Activated naive CD8-positive, alpha-beta T cell treated with anti-CD3 and anti-CD28 coated beads, Interleukin-2, amount 50 U/mL, for 24 hours (primary cell): ENCODE measurements around the gene EIF3D.

ENCODE experiments used
- ATAC-seq: fragments of 150-1000 bp; cut with Tn5 transposase; one replicate; pipeline ENCODE4 v1.10.0; 2021
- DNase-seq: peaks from one replicate; pipeline ENCODE4 v3.0.0; 2021
- H3K27ac Mint-ChIP-seq: one replicate; pipeline ENCODE4 v1.8.0; 2021; ENCODE audit warnings: mild to moderate bottlenecking, mixed read lengths
- H3K27me3 Mint-ChIP-seq: one replicate; pipeline ENCODE4 v1.8.0; 2021; ENCODE audit warnings: mixed read lengths
- H3K36me3 Mint-ChIP-seq: one replicate; pipeline ENCODE4 v1.8.0; 2021; ENCODE audit warnings: low read depth, mixed read lengths
- H3K4me1 Mint-ChIP-seq: one replicate; pipeline ENCODE4 v1.8.0; 2021; ENCODE audit warnings: mixed read lengths
- H3K4me3 Mint-ChIP-seq: one replicate; pipeline ENCODE4 v1.8.0; 2021; ENCODE audit warnings: mild to moderate bottlenecking, moderate library complexity, mixed read lengths
- H3K9me3 Mint-ChIP-seq: one replicate; pipeline ENCODE4 v1.8.0; 2021; ENCODE audit warnings: mixed read lengths

EIF3D gene

GRCh38 chr22:36528795-36529751 is at the start of gene EIF3D:
Gene EIF3D, minus strand, starts transcription at chr22:36529166. Its CDS starts 3,045 bp downstream, at chr22:36526121.
- Mint-ChIP-seq H3K36me3 (peaks cover 44% of the 10 kb centered on the region), H3K27me3 (peaks cover 4% of the 10 kb centered on the region), H3K4me1 (peaks cover 32% of the 10 kb centered on the region), H3K4me3 (peak within 1 kb of the TSS; percentile 94), H3K9me3 (no peaks in the 10 kb centered on the region), H3K27ac (peak within 1 kb of the TSS; percentile 100)
- DNase-seq, result peak; percentile 96
- ATAC-seq, result peak; percentile 96

- Mint-ChIP-seq H3K9me3 (no peaks in the 10 kb centered on the region), H3K27ac (no peak overlapping the region), H3K4me1 (no peaks in the 10 kb centered on the region), H3K36me3 (no peaks in the 10 kb centered on the region), H3K27me3 (peaks cover 14% of the 10 kb centered on the region), H3K4me3 (no peak overlapping the region)
- DNase-seq, result no peak
- no peak for ATAC-seq
Measured at GRCh38 chr22:36578619-36579018, 49.7 kb upstream of the EIF3D start.

GRCh38 chr22:36577019-36577418 is 48.1 kb upstream of the EIF3D start:
- Mint-ChIP-seq H3K27me3 (peaks cover 7% of the 10 kb centered on the region), H3K4me1 (no peaks in the 10 kb centered on the region), H3K9me3 (no peaks in the 10 kb centered on the region), H3K36me3 (no peaks in the 10 kb centered on the region), H3K4me3 (no peak overlapping the region), H3K27ac (no peak overlapping the region)
- no peak for ATAC-seq
- no peak for DNase-seq

- Mint-ChIP-seq H3K4me3 (no peak overlapping the region), H3K4me1 (no peaks in the 10 kb centered on the region), H3K27me3 (peaks cover 3% of the 10 kb centered on the region), H3K27ac (no peak overlapping the region), H3K36me3 (no peaks in the 10 kb centered on the region), H3K9me3 (no peaks in the 10 kb centered on the region)
- no peak for ATAC-seq
- no peak for DNase-seq
Measured at GRCh38 chr22:36574728-36575127, 45.8 kb upstream of the EIF3D start.

- H3K4me3 Mint-ChIP-seq, result no peak overlapping the region
- DNase-seq (no peak), ATAC-seq (no peak)
- H3K9me3 Mint-ChIP-seq, result no peaks in the 10 kb centered on the region
- no peaks in the 10 kb centered on the region for H3K36me3 Mint-ChIP-seq
- H3K4me1 Mint-ChIP-seq, result no peaks in the 10 kb centered on the region
- H3K27me3 Mint-ChIP-seq, result peaks cover 3% of the 10 kb centered on the region
- H3K27ac Mint-ChIP-seq, result no peak overlapping the region
Measured at GRCh38 chr22:36573815-36574363, 44.9 kb upstream of the EIF3D start.

- DNase-seq, result no peak
- H3K27me3 Mint-ChIP-seq, result peaks cover 9% of the 10 kb centered on the region
- no peak overlapping the region for H3K27ac Mint-ChIP-seq
- no peaks in the 10 kb centered on the region for H3K36me3 Mint-ChIP-seq
- ATAC-seq, result no peak
- H3K4me1 Mint-ChIP-seq, result no peaks in the 10 kb centered on the region
- no peak overlapping the region for H3K4me3 Mint-ChIP-seq
- no peaks in the 10 kb centered on the region for H3K9me3 Mint-ChIP-seq
Measured at GRCh38 chr22:36571991-36572390, 43.0 kb upstream of the EIF3D start.

- DNase-seq (no peak), ATAC-seq (no peak)
- H3K27ac Mint-ChIP-seq, result no peak overlapping the region
- H3K27me3 Mint-ChIP-seq, result peaks cover 15% of the 10 kb centered on the region
- H3K36me3 Mint-ChIP-seq, result no peaks in the 10 kb centered on the region
- H3K9me3 Mint-ChIP-seq, result no peaks in the 10 kb centered on the region
- H3K4me3 Mint-ChIP-seq, result no peak overlapping the region
- no peaks in the 10 kb centered on the region for H3K4me1 Mint-ChIP-seq
Measured at GRCh38 chr22:36569999-36570398, 41.0 kb upstream of the EIF3D start.

GRCh38 chr22:36568846-36569245 is 39.9 kb upstream of the EIF3D start:
- Mint-ChIP-seq H3K27me3 (peaks cover 19% of the 10 kb centered on the region), H3K36me3 (no peaks in the 10 kb centered on the region), H3K9me3 (no peaks in the 10 kb centered on the region), H3K4me3 (no peak overlapping the region), H3K27ac (no peak overlapping the region), H3K4me1 (peaks cover 2% of the 10 kb centered on the region)
- no peak for ATAC-seq
- no peak for DNase-seq

- Mint-ChIP-seq H3K27me3 (peaks cover 31% of the 10 kb centered on the region), H3K36me3 (no peaks in the 10 kb centered on the region), H3K4me1 (peaks cover 5% of the 10 kb centered on the region)
Measured at GRCh38 chr22:36566720-36567119, 37.8 kb upstream of the EIF3D start.

GRCh38 chr22:36565686-36566085 is 36.7 kb upstream of the EIF3D start:
- peaks cover 5% of the 10 kb centered on the region for H3K4me1 Mint-ChIP-seq
- no peak overlapping the region for H3K27ac Mint-ChIP-seq
- ATAC-seq, result no peak
- H3K9me3 Mint-ChIP-seq, result no peaks in the 10 kb centered on the region
- no peaks in the 10 kb centered on the region for H3K36me3 Mint-ChIP-seq
- no peak for DNase-seq
- peaks cover 35% of the 10 kb centered on the region for H3K27me3 Mint-ChIP-seq
- no peak overlapping the region for H3K4me3 Mint-ChIP-seq

More at GRCh38 chr22:36566720-36567119, 37.8 kb upstream of the EIF3D start:
- Mint-ChIP-seq H3K9me3 (no peaks in the 10 kb centered on the region), H3K4me3 (no peak overlapping the region), H3K27ac (no peak overlapping the region)
- ATAC-seq, result no peak
- no peak for DNase-seq

- Mint-ChIP-seq H3K9me3 (no peaks in the 10 kb centered on the region), H3K36me3 (no peaks in the 10 kb centered on the region), H3K27me3 (peaks cover 35% of the 10 kb centered on the region), H3K4me1 (peaks cover 5% of the 10 kb centered on the region), H3K4me3 (no peak overlapping the region), H3K27ac (no peak overlapping the region)
- ATAC-seq, result no peak
- DNase-seq, result no peak
Measured at GRCh38 chr22:36565159-36565507, 36.2 kb upstream of the EIF3D start.

GRCh38 chr22:36564422-36565158 is 35.6 kb upstream of the EIF3D start:
- Mint-ChIP-seq H3K27ac (no peak overlapping the region), H3K27me3 (peaks cover 35% of the 10 kb centered on the region), H3K36me3 (no peaks in the 10 kb centered on the region), H3K9me3 (no peaks in the 10 kb centered on the region), H3K4me1 (peaks cover 5% of the 10 kb centered on the region), H3K4me3 (no peak overlapping the region)
- ATAC-seq (no peak), DNase-seq (no peak)

- no peaks in the 10 kb centered on the region for H3K9me3 Mint-ChIP-seq
- H3K27ac Mint-ChIP-seq, result no peak overlapping the region
- ATAC-seq (no peak), DNase-seq (no peak)
- peaks cover 5% of the 10 kb centered on the region for H3K4me1 Mint-ChIP-seq
- H3K27me3 Mint-ChIP-seq, result peaks cover 38% of the 10 kb centered on the region
- H3K4me3 Mint-ChIP-seq, result no peak overlapping the region
- no peaks in the 10 kb centered on the region for H3K36me3 Mint-ChIP-seq
Measured at GRCh38 chr22:36563898-36564297, 34.9 kb upstream of the EIF3D start.

- no peak for ATAC-seq
Measured at GRCh38 chr22:36563444-36563843, 34.5 kb upstream of the EIF3D start.

GRCh38 chr22:36563001-36563400 is 34.0 kb upstream of the EIF3D start:
- Mint-ChIP-seq H3K4me1 (peaks cover 5% of the 10 kb centered on the region), H3K4me3 (no peak overlapping the region), H3K27me3 (peaks cover 36% of the 10 kb centered on the region), H3K27ac (no peak overlapping the region), H3K9me3 (no peaks in the 10 kb centered on the region), H3K36me3 (no peaks in the 10 kb centered on the region)
- DNase-seq (no peak), ATAC-seq (no peak)

More at GRCh38 chr22:36563444-36563843, 34.5 kb upstream of the EIF3D start:
- no peak overlapping the region for H3K4me3 Mint-ChIP-seq
- no peaks in the 10 kb centered on the region for H3K9me3 Mint-ChIP-seq
- no peak overlapping the region for H3K27ac Mint-ChIP-seq
- peaks cover 38% of the 10 kb centered on the region for H3K27me3 Mint-ChIP-seq
- peaks cover 5% of the 10 kb centered on the region for H3K4me1 Mint-ChIP-seq
- no peaks in the 10 kb centered on the region for H3K36me3 Mint-ChIP-seq
- DNase-seq, result no peak
